GM23338 (cell line): ENCODE data around the gene ASPG. TPM values are rescaled to one million over a fixed set of nuclear protein-coding genes. Genes with fewer than 3 reads are reported as not detected.
A peak's percentile ranks its signal among the peaks of the same experiment; 100 is the strongest.

ENCODE experiments used
- ATAC-seq: fragments of 200-7000 bp; cut with Tn5 transposase; 3 replicates; pipeline ENCODE4 v1.9.1; 2020
- DNase-seq: peaks from one replicate; pipeline ENCODE4 v3.0.0-alpha.2; 2015; ENCODE audit warnings: low spot score
- H2AFZ ChIP-seq: fragments of 200-600 bp; sonication (generic); 2 replicates; pipeline ENCODE4 v1.8.0; 2016; ENCODE audit warnings: antibody characterized with exemption, mild to moderate bottlenecking, moderate library complexity
- H3F3A ChIP-seq: fragments of 200-600 bp; sonication (generic); replicated peaks from 2 replicates; pipeline ENCODE4 v1.8.0; 2017; ENCODE audit warnings: antibody characterized with exemption, mixed run types, low read depth
- H3K27ac ChIP-seq: fragments of 200-600 bp; sonication (generic); 2 replicates; pipeline ENCODE4 v1.6.1; 2016; ENCODE audit warnings: low read depth
- H3K27me3 ChIP-seq: fragments of 200-600 bp; sonication (generic); 2 replicates; pipeline ENCODE4 v1.8.0; 2016; ENCODE audit warnings: mild to moderate bottlenecking, mixed run types, moderate library complexity; ENCODE audit not compliant: insufficient read depth
- H3K36me3 ChIP-seq: fragments of 200-600 bp; sonication (generic); 2 replicates; pipeline ENCODE4 v1.8.0; 2016; ENCODE audit warnings: mild to moderate bottlenecking; ENCODE audit not compliant: insufficient read depth
- H3K4me1 ChIP-seq: fragments of 200-600 bp; sonication (generic); 2 replicates; pipeline ENCODE4 v1.8.0; 2016; ENCODE audit warnings: mild to moderate bottlenecking, moderate library complexity; ENCODE audit not compliant: insufficient read depth
- H3K4me2 ChIP-seq: fragments of 200-600 bp; sonication (generic); 2 replicates; pipeline ENCODE4 v1.7.1; 2017; ENCODE audit warnings: mixed run types
- H3K4me3 ChIP-seq: fragments of 200-600 bp; sonication (generic); 2 replicates; pipeline ENCODE4 v1.6.1; 2016; ENCODE audit warnings: mixed run types
- H3K79me2 ChIP-seq: fragments of 200-600 bp; sonication (generic); replicated peaks from 2 replicates; pipeline ENCODE4 v1.8.0; 2017; ENCODE audit warnings: mild to moderate bottlenecking; ENCODE audit not compliant: insufficient read depth
- H3K9me2 ChIP-seq: fragments of 200-600 bp; sonication (generic); 2 replicates; pipeline ENCODE4 v1.8.0; 2017; ENCODE audit not compliant: insufficient read depth
- H4K20me1 ChIP-seq: fragments of 200-600 bp; sonication (generic); replicated peaks from 2 replicates; pipeline ENCODE4 v1.8.0; 2017; ENCODE audit warnings: mild to moderate bottlenecking; ENCODE audit not compliant: insufficient read depth
- H3K27ac Mint-ChIP-seq: 2 replicates; pipeline ENCODE4 v1.8.0; 2020; ENCODE audit warnings: inconsistent platforms, mild to moderate bottlenecking, moderate library complexity, mixed read lengths
- H3K27me3 Mint-ChIP-seq: 3 replicates; pipeline ENCODE4 v1.8.0; 2022; ENCODE audit warnings: low read depth, mild to moderate bottlenecking, moderate library complexity, mixed read lengths, inconsistent platforms; ENCODE audit not compliant: insufficient read depth, poor library complexity
- H3K36me3 Mint-ChIP-seq: 3 replicates; pipeline ENCODE4 v1.8.0; 2021; ENCODE audit warnings: low read depth, mild to moderate bottlenecking, inconsistent platforms, moderate library complexity, mixed read lengths
- H3K4me1 Mint-ChIP-seq: 3 replicates; pipeline ENCODE4 v1.8.0; 2020; ENCODE audit warnings: mild to moderate bottlenecking, inconsistent platforms, mixed read lengths
- H3K4me3 Mint-ChIP-seq: 3 replicates; pipeline ENCODE4 v1.8.0; 2021; ENCODE audit warnings: moderate library complexity, mild to moderate bottlenecking, inconsistent platforms, mixed read lengths
- H3K9me3 Mint-ChIP-seq: 3 replicates; pipeline ENCODE4 v1.8.0; 2020; ENCODE audit warnings: moderate library complexity, mild to moderate bottlenecking, inconsistent platforms, mixed read lengths
- CTCF ChIP-seq, 2 experiments: fragments of 200-600 bp in 1 of 2; sonication (generic) in 1 of 2; conservative IDR thresholded peaks; 2 replicates each; pipeline versions ENCODE4 v1.5.1 to v1.6.1; 2016 to 2017; ENCODE audit warnings: antibody characterized with exemption in 2 of 2, low read depth in 2 of 2, mild to moderate bottlenecking in 2 of 2, moderate library complexity in 1 of 2
- ETS1 ChIP-seq: IDR thresholded peaks from 2 replicates; pipeline ENCODE4 v1.6.1; 2016; ENCODE audit warnings: antibody characterized with exemption
- EZH2 ChIP-seq: fragments of 200-600 bp; sonication (generic); IDR thresholded peaks from one replicate; pipeline ENCODE4 v1.8.0; 2017; ENCODE audit warnings: antibody characterized with exemption, mild to moderate bottlenecking, low read depth; ENCODE audit not compliant: unreplicated experiment
- JUNB ChIP-seq: IDR thresholded peaks from one replicate; pipeline ENCODE4 v1.6.1; 2016; ENCODE audit warnings: antibody characterized with exemption; ENCODE audit not compliant: unreplicated experiment
- NANOG ChIP-seq: IDR thresholded peaks from 2 replicates; pipeline ENCODE4 v1.6.1; 2016; ENCODE audit warnings: antibody characterized with exemption, borderline replicate concordance
- POLR2AphosphoS5 ChIP-seq: IDR thresholded peaks from 2 replicates; pipeline ENCODE4 v1.6.1; 2016; ENCODE audit warnings: antibody characterized with exemption, low read depth
- REST ChIP-seq: IDR thresholded peaks from one replicate; pipeline ENCODE4 v1.6.1; 2018; ENCODE audit warnings: antibody characterized with exemption; ENCODE audit not compliant: unreplicated experiment
- STAT1 ChIP-seq: IDR thresholded peaks from one replicate; pipeline ENCODE4 v1.6.1; 2016; ENCODE audit warnings: antibody characterized with exemption; ENCODE audit not compliant: unreplicated experiment
- ZNF331 ChIP-seq: fragments of 250-450 bp; sonication (Bioruptor Pico); IDR thresholded peaks from 2 replicates; pipeline ENCODE4 v1.5.0; 2020; ENCODE audit warnings: low read depth, mild to moderate bottlenecking, moderate library complexity
- microRNA counts: library from miRNA; unstranded; fragments of <30 nt; microRNA quantifications from one replicate; lab custom pipeline; 2017
- microRNA-seq: library from miRNA; unstranded; fragments of <30 nt; microRNA quantifications from one replicate; pipeline ENCODE4, GENCODE V29; 2017
- polyA plus RNA-seq: library from polyadenylated mRNA; unstranded; fragments of >200 nt; fragmentation: Nextera tagmentation; extraction: Ambion mirVana; gene quantifications from 2 replicates; pipeline ENCODE4 v1.2.1, GENCODE V29; 2016
- small RNA-seq: library from RNA; depleted of rRNA; stranded (forward); fragments of <200 nt; gene quantifications from one replicate; pipeline ENCODE3, GENCODE V24; 2014; ENCODE audit warnings: low replicate concordance
- total RNA-seq: library from RNA; depleted of rRNA; stranded (reverse); fragments of >200 nt; shearing (Covaris generic); gene quantifications from 2 replicates; pipeline ENCODE4 v1.2.3, GENCODE V29; 2014; rRNA removed

Gene ASPG
- total and polyA plus RNA-seq, 2 experiments from 2014 or later, result 0.61 to 6.2 TPM

GRCh38 chr14:104164041-104164440 lies 78.5 kb downstream of the ASPG start:
- Histone ChIP-seq H3K4me1 (peaks cover 2% of the 10 kb centered on the region; the same call in 1 of the 2 replicates), H3K27ac (no peak overlapping the region), H4K20me1 (no peaks in the 10 kb centered on the region; the same call in 1 of the 2 replicates), H3K36me3 (no peaks in the 10 kb centered on the region), H2AFZ (no peak overlapping the region), H3F3A (no peaks in the 10 kb centered on the region), H3K27me3 (no peaks in the 10 kb centered on the region), H3K79me2 (peaks cover 10% of the 10 kb centered on the region; the same call in 1 of the 2 replicates), H3K9me2 (no peaks in the 10 kb centered on the region), H3K4me2 (no peak overlapping the region), H3K4me3 (no peak overlapping the region)
- H3K9me3 Mint-ChIP-seq, result no peaks in the 10 kb centered on the region
- TF ChIP-seq ZNF331 (CRISPR knock-in tag), result no peak
- TF ChIP-seq POLR2AphosphoS5, result no peak
- TF ChIP-seq JUNB, result no peak
- no peak for TF ChIP-seq ETS1
- 0 out of 4 replicates have a peak, but pooled peaks of 1 of the 2 experiments have one; percentile 23 for TF ChIP-seq CTCF (conservative IDR thresholded peaks at IDR 0.05; ENCODE audit: low read depth in 2 of 2)
- TF ChIP-seq STAT1, result no peak
- TF ChIP-seq EZH2, result no peak
- TF ChIP-seq REST, result no peak
- H3K4me1 Mint-ChIP-seq, result no peaks in the 10 kb centered on the region
- H3K27ac Mint-ChIP-seq, result no peak overlapping the region
- H3K4me3 Mint-ChIP-seq, result no peak overlapping the region
- ATAC-seq, result no peak
- no peak for DNase-seq
- H3K36me3 Mint-ChIP-seq, result no peaks in the 10 kb centered on the region
- peaks cover 4% of the 10 kb centered on the region for H3K27me3 Mint-ChIP-seq

GRCh38 chr14:104164512-104164911 lies 79.0 kb downstream of the ASPG start:
- Histone ChIP-seq H3F3A (0 out of 2 replicates have a peak, but pooled peaks cover under 1% of the 10 kb centered on the region), H3K4me2 (no peak overlapping the region), H3K9me2 (no peaks in the 10 kb centered on the region), H3K27ac (no peak overlapping the region), H3K4me3 (no peak overlapping the region), H2AFZ (no peak overlapping the region), H3K4me1 (peaks cover 7% of the 10 kb centered on the region), H4K20me1 (peaks cover under 1% of the 10 kb centered on the region), H3K79me2 (peaks cover 10% of the 10 kb centered on the region; the same call in 1 of the 2 replicates), H3K27me3 (no peaks in the 10 kb centered on the region), H3K36me3 (no peaks in the 10 kb centered on the region)
- peaks cover 6% of the 10 kb centered on the region for H3K27me3 Mint-ChIP-seq
- H3K36me3 Mint-ChIP-seq, result no peaks in the 10 kb centered on the region
- H3K4me3 Mint-ChIP-seq, result no peak overlapping the region
- H3K4me1 Mint-ChIP-seq, result peaks cover 3% of the 10 kb centered on the region; the same call in 2 of the 3 replicates
- DNase-seq (no peak), ATAC-seq (no peak)
- no peak overlapping the region for H3K27ac Mint-ChIP-seq
- TF ChIP-seq NANOG, result no peak
- H3K9me3 Mint-ChIP-seq, result no peaks in the 10 kb centered on the region

MicroRNAs encoded within 50 kb of the gene (microRNA counts, 767-probe panel; counts per million panel counts)
- not detected for microRNA hsa-miR-203 (lab: Ali Mortazavi, UCI)

Small RNA genes within 50 kb of the gene (microRNA-seq; reads per million reads assigned to microRNA genes)
- gene MIR203A (not detected), gene MIR203B (not detected)

Small RNA genes within 50 kb of the gene (small RNA-seq; reads per million reads assigned to genes)
- gene MIR203A, result 0.75 reads per million, percentile 51 among the genes with 10 or more reads in this experiment

Other genes with a start within 250 kb of the ASPG start
- 6.5 and 8.5 TPM in 2 replicates for gene PPP1R13B, start 238.1 kb upstream of the ASPG start, total RNA-seq
- 2.0 and 3.8 TPM in 2 replicates for gene PPP1R13B, start 238.1 kb upstream of the ASPG start, polyA plus RNA-seq
- gene TDRD9, start 157.2 kb upstream of the ASPG start, total RNA-seq, result not detected in 2 replicates
- gene TDRD9, start 157.2 kb upstream of the ASPG start, polyA plus RNA-seq, result 0.24 TPM in 1 of 2 replicates, not detected in the other
- not detected in 2 replicates for gene RD3L, start 143.2 kb upstream of the ASPG start, total RNA-seq
- gene RD3L, start 143.2 kb upstream of the ASPG start, polyA plus RNA-seq, result not detected in 2 replicates
- 82.9 and 103 TPM in 2 replicates for gene KIF26A, start 52.9 kb downstream of the ASPG start, total RNA-seq
- gene KIF26A, start 52.9 kb downstream of the ASPG start, polyA plus RNA-seq, result 5.6 and 6.4 TPM in 2 replicates